GM19397 (cell line): ENCODE data around the gene PCDHGA11.
"Not testable (repeated sequence)": the region's sequence is repeated elsewhere in the genome, so short reads cannot be mapped to it uniquely, and the experiment has no call there.

ENCODE experiments used
- ATAC-seq: cut with Tn5 transposase; IDR thresholded peaks from one replicate; pipeline ENCODE4 v1.9.1; 2021; ENCODE audit warnings: mild to moderate bottlenecking, moderate library complexity; ENCODE audit not compliant: unreplicated experiment

Gene PCDHGA11

DNA sequence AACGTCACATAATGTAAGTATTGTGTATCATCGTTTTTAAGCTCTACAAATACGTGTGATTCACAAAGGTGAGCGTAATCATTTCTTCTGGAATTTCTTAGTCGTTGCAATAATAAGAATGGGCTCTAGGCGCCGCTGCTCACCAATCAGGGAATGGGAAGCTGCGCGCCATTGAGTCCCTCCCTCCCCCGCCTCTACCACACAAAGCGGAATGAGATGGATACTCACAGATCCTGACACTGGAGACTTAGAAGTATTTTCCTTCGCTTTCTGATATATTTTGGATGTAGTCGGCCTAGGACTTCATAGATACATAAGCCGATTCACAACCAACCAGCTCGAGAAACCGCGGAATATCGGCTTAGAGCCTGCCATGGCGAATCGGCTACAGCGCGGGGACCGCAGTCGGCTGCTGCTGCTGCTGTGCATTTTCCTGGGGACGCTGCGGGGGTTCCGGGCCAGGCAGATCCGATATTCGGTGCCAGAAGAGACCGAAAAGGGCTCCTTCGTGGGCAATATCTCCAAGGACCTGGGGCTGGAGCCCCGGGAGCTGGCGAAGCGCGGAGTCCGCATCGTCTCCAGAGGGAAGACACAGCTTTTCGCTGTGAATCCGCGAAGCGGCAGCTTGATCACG, at the start of gene PCDHGA11:
TSS of gene PCDHGA11 (plus strand) at position 197 of the 634 bp plus-strand sequence. CDS start at position 374, 177 bp downstream.
- no peak for ATAC-seq

DNA sequence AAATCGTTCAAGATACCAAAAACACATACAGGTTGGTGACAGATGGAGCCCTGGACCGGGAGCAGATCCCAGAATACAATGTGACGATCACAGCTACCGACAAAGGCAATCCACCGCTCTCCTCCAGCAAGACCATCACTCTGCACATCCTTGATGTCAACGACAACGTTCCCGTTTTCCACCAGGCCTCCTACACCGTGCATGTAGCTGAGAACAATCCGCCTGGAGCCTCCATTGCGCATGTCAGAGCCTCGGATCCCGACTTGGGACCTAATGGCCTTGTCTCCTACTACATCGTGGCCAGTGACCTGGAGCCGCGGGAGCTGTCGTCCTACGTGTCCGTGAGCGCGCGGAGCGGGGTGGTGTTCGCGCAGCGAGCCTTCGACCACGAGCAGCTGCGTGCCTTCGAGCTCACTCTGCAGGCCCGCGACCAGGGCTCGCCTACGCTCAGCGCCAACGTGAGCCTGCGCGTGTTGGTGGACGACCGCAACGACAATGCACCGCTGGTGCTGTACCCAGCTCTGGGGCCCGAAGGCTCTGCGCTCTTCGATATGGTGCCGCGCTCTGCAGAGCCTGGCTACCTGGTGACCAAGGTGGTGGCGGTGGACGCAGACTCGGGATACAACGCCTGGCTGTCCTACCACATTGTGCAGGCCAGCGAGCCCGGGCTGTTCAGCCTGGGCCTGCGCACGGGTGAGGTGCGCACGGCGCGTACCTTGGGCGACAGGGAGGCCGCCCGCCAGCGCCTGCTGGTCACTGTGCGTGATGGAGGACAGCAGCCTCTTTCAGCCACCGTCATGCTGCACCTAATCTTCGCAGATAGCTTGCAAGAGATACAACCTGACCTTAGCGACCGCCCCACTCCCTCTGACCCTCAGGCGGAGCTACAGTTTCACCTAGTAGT, 49.0 kb upstream of the PCDHGA11 start:
- no peak for ATAC-seq

DNA sequence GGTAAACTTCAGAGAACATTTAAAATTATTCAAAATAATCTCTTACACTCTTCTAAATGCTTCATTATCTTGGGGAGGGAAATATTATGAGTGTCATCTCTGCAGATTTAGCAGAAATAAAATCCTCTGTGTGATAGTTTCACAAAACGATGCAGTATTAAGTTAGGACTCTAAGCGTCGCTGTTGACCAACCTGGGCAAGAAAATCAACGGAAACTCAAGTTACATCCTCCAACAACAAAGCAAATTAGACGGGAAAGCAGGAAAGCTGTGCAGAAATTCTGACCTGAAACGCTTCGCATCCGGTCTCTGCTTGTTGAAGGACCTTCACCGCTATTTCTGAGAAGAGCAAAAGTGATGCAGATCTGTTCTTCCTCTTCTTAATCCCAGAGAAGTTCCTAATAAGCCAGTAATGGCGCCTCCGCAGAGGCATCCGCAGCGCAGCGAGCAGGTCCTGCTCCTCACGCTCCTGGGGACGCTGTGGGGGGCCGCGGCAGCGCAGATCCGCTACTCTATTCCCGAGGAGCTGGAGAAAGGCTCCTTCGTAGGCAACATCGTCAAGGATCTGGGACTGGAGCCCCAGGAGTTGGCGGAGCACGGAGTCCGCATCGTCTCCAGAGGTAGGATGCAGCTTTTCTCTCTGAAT, 47.1 kb upstream of the PCDHGA11 start, which contains the start of gene PCDHGA6:
TSS of gene PCDHGA6 (plus strand) at position 219 of the 645 bp plus-strand sequence. CDS start at position 412, 193 bp downstream.
- no peak for ATAC-seq

DNA sequence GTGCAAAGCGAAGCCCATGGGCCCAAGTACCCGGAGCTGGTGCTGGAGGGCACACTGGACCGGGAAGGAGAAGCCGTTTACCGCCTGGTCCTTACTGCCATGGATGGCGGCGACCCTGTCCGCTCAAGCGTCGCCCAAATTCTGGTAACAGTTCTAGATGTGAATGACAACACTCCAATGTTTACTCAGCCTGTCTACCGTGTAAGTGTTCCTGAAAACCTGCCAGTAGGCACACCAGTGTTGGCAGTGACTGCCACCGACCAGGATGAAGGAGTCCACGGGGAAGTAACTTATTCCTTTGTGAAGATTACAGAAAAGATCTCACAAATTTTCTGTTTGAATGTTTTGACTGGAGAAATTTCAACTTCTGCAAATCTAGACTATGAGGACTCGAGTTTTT, 46.2 kb upstream of the PCDHGA11 start:
- no peak for ATAC-seq

DNA sequence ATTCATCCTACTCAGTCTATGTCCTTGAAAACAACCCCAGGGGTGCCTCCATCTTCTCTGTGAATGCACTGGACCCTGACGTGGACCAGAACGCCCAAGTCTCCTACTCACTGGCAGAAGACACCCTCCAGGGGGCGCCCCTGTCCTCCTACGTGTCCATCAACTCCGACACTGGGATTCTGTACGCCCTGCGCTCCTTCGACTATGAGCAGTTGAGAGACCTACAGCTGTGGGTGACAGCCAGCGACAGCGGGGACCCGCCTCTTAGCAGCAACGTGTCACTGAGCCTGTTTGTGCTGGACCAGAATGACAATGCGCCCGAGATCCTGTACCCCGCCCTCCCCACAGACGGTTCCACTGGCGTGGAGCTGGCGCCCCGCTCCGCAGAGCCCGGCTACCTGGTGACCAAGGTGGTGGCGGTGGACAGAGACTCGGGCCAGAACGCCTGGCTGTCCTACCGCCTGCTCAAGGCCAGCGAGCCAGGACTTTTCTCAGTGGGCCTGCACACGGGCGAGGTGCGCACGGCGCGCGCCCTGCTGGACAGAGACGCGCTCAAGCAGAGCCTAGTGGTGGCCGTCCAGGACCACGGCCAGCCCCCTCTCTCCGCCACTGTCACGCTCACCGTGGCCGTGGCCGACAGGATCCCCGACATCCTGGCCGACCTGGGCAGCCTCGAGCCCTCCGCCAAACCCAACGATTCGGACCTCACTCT, 45.3 kb upstream of the PCDHGA11 start:
- ATAC-seq: not testable (repeated sequence)

DNA sequence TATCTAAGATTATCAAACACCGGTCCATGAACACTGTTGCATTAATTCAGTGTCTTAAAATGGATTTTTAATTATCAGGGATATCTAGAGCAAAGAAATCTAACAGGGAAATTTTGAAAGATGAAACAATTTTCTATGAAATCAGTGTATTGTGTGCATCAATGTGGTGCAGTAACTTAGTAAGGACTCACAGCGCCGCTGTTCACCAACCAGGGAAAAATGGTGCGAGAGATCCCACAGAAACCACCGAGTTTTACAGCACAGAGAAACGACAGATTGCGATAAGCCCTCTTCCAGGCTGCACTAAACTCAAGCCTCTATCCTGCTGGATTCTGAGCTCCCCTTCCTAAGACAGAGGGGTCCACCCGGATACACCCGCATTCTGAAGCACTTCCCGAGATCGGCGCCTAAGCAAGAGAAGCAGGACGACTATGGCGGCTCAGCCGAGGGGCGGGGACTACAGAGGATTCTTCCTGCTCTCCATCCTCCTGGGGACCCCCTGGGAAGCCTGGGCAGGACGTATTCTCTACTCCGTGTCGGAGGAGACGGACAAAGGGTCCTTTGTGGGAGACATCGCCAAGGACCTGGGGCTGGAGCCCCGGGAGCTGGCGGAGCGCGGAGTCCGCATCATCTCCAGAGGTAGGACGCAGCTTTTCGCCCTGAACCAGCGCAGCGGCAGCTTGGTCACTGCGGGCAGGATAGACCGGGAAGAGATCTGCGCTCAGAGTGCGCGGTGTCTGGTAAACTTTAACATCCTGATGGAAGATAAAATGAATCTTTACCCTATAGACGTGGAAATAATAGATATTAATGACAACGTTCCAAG, 38.2 kb upstream of the PCDHGA11 start, which contains the start of gene PCDHGA7:
TSS of gene PCDHGA7 (plus strand) at position 274 of the 826 bp plus-strand sequence. CDS start at position 432, 158 bp downstream.
- ATAC-seq: no peak

DNA sequence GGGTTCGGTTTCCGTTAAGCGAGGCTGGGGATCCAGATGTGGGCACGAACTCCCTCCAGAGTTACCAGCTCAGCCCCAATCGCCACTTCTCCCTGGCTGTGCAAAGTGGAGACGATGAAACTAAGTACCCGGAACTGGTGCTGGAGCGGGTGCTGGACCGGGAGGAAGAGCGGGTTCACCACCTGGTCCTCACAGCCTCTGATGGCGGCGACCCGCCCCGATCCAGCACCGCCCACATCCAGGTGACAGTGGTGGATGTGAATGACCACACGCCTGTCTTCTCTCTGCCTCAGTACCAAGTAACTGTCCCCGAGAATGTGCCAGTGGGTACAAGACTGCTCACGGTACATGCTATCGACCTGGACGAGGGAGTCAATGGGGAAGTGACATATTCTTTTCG, 37.5 kb upstream of the PCDHGA11 start:
- ATAC-seq: no peak

DNA sequence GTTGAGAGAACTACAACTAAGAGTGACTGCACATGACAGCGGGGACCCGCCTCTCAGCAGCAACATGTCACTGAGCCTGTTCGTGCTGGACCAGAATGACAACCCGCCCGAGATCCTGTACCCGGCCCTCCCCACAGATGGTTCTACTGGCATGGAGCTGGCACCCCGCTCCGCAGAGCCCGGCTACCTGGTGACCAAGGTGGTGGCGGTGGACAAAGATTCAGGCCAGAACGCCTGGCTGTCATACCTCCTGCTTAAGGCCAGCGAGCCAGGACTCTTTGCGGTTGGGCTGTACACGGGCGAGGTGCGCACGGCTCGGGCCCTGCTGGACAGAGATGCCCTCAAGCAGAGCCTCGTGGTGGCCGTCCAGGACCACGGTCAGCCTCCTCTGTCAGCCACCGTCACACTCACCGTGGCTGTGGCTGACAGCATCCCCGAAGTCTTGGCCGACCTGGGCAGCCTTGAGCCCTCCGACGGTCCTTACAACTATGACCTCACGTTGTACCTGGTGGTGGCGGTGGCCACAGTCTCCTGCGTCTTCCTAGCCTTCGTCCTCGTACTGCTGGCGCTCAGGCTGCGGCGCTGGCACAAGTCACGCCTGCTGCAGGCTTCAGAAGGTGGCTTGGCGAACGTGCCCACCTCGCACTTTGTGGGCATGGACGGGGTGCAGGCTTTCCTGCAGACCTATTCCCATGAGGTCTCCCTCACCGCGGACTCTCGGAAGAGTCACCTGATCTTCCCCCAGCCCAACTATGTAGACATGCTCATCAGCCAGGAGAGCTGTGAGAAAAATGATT, 36.2 kb upstream of the PCDHGA11 start:
- ATAC-seq: no peak

DNA sequence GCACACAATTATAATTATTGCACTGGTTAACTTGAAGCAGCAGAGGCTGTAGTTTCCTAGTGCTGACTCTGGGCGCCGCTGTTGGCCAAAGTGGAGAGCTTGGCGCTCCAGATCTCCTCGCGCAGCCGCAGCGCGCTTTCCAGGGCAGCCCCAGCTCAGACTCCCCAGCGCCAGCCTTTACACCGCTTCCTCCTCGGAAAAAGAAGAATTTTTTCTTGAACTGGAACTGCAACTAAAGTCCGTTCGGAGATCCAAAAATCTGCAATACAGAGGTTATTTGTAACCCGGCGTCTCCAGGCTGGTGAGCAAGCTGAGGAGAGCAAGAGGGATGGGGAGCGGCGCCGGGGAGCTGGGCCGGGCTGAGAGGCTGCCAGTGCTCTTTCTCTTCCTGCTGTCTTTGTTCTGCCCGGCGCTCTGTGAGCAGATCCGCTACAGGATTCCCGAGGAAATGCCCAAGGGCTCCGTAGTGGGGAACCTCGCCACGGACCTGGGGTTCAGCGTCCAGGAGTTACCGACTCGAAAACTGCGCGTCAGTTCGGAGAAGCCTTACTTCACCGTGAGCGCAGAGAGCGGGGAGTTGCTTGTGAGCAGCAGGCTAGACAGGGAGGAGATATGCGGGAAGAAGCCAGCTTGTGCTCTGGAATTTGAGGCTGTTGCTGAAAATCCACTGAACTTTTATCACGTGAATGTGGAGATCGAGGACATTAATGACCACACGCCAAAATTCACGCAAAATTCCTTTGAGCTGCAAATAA, 33.1 kb upstream of the PCDHGA11 start, which contains the start of gene PCDHGB4:
TSS of gene PCDHGB4 (plus strand) at position 142 of the 755 bp plus-strand sequence. CDS start at position 329, 187 bp downstream.
- ATAC-seq: peak; percentile 94

DNA sequence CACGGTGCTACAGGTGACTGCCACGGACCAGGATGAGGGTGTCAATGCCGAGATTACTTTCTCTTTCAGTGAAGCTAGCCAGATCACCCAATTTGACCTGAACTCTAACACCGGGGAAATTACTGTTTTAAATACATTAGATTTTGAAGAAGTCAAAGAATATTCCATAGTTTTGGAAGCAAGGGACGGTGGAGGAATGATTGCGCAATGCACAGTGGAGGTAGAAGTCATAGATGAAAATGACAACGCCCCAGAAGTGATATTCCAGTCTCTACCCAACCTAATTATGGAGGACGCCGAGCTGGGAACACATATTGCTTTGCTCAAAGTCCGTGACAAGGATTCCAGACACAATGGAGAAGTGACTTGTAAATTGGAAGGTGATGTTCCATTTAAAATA, 32.2 kb upstream of the PCDHGA11 start:
- ATAC-seq: no peak

DNA sequence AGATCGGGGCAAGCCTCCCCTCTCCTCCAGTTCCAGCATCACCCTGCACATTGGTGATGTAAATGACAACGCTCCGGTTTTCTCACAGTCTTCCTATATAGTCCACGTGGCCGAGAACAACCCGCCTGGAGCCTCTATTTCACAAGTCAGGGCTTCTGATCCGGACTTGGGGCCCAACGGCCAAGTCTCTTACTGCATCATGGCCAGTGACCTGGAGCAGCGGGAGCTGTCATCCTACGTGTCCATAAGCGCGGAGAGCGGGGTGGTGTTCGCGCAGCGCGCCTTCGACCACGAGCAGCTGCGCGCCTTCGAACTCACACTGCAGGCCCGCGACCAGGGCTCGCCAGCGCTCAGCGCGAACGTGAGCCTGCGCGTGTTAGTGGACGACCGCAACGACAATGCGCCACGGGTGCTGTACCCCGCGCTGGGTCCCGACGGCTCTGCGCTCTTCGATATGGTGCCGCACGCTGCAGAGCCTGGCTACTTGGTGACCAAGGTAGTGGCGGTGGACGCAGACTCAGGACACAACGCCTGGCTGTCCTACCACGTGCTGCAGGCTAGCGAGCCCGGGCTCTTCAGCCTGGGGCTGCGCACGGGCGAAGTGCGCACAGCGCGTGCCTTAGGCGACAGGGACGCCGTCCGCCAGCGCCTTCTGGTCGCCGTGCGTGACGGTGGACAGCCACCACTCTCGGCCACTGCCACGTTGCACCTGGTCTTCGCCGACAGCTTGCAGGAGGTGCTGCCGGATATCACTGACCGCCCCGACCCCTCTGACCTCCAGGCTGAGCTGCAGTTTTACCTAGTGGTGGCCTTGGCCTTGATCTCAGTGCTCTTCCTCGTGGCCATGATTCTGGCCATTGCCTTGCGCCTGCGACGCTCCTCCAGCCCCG, 31.5 kb upstream of the PCDHGA11 start:
- ATAC-seq: no peak

DNA sequence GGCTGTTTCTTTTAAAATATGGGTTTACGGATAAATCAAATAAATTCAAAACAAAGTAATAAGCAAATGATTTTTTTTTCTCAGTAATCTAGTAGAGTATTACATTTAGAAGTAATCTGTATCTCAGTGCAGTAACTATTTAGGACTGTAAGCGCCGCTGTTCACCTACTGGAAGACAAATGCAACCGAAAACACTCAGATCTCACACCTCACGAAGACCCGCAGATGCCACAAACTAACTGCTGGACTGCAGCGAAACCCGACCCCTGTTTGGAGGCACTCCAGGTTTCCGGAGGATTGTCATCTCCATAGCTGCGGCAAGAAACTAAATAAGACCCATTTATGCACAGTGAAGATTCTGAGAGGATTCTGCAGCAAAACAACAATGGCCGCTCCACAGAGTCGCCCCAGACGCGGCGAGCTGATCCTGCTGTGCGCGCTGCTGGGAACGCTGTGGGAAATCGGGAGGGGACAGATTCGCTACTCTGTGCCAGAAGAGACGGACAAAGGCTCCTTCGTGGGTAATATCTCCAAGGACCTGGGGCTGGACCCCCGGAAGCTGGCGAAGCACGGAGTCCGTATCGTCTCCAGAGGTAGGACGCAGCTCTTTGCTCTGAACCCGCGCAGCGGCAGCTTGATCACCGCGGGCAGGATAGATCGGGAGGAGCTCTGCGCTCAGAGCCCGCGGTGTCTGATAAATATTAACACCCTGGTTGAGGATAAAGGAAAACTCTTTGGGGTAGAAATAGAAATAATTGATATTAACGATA, 28.2 kb upstream of the PCDHGA11 start, which contains the start of gene PCDHGA8:
TSS of gene PCDHGA8 (plus strand) at position 205 of the 770 bp plus-strand sequence. CDS start at position 386, 181 bp downstream.
- ATAC-seq: no peak

DNA sequence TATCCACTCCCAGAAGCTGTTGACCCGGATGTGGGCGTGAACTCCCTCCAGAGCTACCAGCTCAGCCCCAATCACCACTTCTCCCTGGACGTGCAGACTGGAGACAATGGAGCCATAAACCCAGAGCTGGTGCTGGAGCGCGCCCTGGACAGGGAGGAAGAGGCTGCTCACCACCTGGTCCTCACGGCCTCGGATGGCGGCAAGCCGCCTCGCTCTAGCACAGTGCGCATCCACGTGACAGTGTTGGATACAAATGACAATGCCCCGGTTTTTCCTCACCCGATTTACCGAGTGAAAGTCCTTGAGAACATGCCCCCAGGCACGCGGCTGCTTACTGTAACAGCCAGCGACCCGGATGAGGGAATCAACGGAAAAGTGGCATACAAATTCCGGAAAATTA, 27.6 kb upstream of the PCDHGA11 start:
- ATAC-seq: no peak

DNA sequence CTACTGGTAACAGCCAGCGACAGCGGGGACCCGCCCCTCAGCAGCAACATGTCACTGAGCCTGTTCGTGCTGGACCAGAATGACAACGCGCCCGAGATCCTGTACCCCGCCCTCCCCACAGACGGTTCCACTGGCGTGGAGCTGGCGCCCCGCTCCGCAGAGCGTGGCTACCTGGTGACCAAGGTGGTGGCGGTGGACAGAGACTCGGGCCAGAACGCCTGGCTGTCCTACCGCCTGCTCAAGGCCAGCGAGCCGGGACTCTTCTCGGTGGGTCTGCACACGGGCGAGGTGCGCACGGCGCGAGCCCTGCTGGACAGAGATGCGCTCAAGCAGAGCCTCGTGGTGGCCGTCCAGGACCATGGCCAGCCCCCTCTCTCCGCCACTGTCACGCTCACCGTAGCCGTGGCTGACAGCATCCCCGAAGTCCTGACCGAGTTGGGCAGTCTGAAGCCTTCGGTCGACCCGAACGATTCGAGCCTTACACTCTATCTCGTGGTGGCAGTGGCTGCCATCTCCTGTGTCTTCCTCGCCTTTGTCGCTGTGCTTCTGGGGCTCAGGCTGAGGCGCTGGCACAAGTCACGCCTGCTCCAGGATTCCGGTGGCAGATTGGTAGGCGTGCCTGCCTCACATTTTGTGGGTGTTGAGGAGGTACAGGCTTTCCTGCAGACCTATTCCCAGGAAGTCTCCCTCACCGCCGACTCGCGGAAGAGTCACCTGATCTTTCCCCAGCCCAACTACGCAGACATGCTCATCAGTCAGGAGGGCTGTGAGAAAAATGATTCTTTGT, 26.3 kb upstream of the PCDHGA11 start:
- not testable (repeated sequence) for ATAC-seq

DNA sequence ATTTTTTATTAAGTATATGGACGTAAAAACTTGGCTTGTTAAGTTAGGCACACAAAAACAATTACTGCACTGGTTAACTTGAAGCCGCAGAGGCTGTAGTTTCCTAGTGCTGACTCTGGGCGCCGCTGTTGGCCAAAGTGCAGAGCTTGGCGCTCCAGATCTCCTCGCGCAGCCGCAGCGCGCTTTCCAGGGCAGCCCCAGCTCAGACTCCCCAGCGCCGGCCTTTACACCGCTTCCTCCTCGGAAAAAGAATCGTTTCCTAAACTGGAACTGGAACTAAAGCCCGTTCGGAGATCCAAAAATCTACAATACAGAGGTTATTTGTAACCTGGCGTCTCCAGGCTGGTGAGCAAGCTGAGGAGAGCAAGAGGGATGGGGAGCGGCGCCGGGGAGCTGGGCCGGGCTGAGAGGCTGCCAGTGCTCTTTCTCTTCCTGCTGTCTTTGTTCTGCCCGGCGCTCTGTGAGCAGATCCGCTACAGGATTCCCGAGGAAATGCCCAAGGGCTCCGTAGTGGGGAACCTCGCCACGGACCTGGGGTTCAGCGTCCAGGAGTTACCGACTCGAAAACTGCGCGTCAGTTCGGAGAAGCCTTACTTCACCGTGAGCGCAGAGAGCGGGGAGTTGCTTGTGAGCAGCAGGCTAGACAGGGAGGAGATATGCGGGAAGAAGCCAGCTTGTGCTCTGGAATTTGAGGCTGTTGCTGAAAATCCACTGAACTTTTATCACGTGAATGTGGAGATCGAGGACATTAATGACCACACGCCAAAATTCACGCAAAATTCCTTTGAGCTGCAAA, 22.9 kb upstream of the PCDHGA11 start, which contains the start of gene PCDHGB5:
TSS of gene PCDHGB5 (plus strand) at position 192 of the 796 bp plus-strand sequence. CDS start at position 373, 181 bp downstream.
- peak; percentile 96 for ATAC-seq
